HUDEP-2 (cell line): Measurements from ENCODE around the gene CNPY4.
"Not testable (repeated sequence)": the region's sequence is repeated elsewhere in the genome, so short reads cannot be mapped to it uniquely, and the experiment has no call there.

ENCODE experiments used
- DNase-seq, 76 experiments: peaks; one replicate each; lab custom pipeline; 2025; ENCODE audit not compliant: unreplicated experiment in 76 of 76; lab: John Stamatoyannopoulos, UW

Gene CNPY4

DNA sequence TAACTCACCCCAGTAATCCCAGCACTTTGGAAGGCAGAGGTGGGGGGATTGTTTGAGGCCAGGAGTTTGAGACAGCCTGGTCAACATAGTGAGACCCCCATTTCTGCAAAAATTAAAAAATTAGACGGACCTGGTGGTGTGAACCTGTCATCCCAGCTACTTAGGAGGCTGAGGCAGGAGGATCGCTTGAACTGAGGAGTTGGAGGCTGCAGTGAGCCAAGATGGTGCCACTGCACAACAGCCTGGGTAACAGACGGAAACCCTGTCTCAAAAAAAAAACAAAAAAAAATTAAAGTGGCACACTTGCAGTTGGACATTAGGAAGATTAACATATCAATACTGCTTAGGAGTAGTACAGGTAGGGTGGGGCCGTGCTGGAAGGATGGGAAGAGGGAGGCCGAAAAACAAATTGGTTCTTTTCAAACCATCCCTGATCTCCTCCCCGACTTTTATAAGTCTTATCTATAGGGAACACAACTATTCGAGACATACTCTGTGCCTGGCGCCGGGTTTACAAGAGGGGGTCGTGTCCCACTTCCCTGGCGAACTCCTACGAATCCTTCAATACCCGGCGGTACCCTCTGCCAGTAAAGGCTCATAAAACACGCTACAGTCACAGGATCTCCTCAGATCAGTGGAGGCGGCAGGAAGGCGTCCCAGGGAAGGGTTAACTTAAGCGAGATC lies 904 bp upstream of the CNPY4 start:
- DNase-seq, result peak in 2 of 76 experiments; percentile 1 to 39

DNA sequence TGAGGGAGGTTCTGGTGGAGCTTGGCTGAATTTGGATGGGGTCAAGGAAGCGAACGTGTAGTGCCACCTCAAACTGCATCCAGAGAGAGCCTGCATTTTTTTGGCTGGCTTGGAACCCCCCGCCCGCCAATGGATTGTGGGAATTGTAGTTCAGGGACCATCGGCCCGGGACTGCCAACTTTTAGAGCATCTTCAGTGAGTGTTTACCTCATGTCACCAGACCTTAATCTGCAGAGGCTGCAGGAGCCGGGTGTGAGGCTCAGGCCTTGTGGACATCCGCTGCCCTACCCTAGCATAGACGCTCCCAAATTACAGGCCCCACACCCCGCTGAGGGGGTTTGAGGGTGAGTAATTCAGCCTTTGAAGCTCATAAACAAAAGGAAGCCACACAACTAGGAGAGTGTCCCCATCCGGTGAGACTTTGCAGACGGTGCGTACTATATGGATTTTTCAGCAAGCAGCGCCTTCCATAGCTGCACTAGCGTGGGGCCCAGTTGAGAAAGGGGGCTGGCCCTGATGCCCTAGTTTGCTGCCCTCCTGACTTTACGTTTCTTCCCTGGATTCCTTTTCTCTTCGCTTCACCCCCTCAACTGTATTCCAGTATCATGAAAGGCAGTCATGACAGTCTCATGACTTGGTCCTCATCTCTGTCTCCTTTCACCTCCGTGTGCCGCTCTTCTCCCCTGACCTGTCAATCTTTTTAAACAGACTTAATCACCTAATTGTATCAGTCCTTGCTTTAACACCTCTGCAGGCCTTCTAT lies 717 bp downstream of the CNPY4 start:
- peak in 54 of 76 experiments; percentile 11 to 65 (median 42) for DNase-seq

GRCh38 chr7:100120733-100121036 lies 1.3 kb downstream of the CNPY4 start:
- peak in 24 of 76 experiments; percentile 2 to 57 (median 22) for DNase-seq

- peak in 1 of 76 experiments; percentile 30 for DNase-seq
Measured at GRCh38 chr7:100122067-100122466, 2.6 kb downstream of the CNPY4 start.

DNA sequence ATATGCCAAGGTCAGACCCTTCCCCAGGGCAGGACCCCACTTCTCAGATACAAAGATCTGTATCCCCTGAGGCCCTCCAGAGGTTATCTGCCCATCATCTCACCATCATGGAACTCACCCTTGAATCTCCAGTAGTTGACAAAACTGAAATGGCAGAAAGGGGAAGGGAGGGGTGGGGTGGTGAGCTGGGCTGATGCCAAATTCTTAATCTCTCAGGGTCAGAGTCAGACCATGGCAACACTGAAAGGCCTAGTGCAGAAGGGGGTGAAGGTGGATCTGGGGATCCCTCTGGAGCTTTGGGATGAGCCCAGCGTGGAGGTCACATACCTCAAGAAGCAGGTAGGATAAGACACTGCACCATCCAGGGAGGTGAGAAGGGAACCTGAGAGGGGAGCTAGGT lies 3.1 kb downstream of the CNPY4 start:
- DNase-seq, result peak in 70 of 76 experiments; percentile 15 to 83 (median 51)

DNA sequence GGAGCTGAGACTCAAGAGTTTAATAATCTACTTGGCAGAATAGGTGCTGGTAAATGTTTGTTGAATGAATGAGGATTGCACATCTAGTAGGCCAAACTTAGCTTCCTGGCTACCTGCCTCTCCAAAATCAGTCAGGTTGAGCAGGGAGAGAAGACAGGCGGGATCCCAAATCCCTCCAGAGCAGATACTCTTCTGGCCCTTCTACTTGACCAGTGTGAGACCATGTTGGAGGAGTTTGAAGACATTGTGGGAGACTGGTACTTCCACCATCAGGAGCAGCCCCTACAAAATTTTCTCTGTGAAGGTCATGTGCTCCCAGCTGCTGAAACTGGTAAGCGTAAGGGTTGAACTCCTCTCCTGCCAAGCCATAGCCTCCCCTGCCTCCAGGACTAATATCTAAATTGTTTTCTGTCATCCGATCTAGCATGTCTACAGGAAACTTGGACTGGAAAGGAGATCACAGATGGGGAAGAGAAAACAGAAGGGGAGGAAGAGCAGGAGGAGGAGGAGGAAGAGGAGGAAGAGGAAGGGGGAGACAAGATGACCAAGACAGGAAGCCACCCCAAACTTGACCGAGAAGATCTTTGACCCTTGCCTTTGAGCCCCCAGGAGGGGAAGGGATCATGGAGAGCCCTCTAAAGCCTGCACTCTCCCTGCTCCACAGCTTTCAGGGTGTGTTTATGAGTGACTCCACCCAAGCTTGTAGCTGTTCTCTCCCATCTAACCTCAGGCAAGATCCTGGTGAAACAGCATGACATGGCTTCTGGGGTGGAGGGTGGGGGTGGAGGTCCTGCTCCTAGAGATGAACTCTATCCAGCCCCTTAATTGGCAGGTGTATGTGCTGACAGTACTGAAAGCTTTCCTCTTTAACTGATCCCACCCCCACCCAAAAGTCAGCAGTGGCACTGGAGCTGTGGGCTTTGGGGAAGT lies 5.1 kb downstream of the CNPY4 start:
- peak in 11 of 76 experiments; percentile 5 to 34 (median 11) for DNase-seq

- DNase-seq, result peak in 12 of 76 experiments; percentile 42 to 69 (median 56)
Measured at GRCh38 chr7:100126239-100126930, 7.0 kb downstream of the CNPY4 start.

- DNase-seq, result peak in 74 of 76 experiments; percentile 33 to 93 (median 82)
Measured at GRCh38 chr7:100126931-100127865, 7.8 kb downstream of the CNPY4 start, which contains the start of gene MBLAC1. Gene MBLAC1, plus strand, starts transcription at chr7:100126967. Its CDS starts 429 bp downstream, at chr7:100127396.

DNA sequence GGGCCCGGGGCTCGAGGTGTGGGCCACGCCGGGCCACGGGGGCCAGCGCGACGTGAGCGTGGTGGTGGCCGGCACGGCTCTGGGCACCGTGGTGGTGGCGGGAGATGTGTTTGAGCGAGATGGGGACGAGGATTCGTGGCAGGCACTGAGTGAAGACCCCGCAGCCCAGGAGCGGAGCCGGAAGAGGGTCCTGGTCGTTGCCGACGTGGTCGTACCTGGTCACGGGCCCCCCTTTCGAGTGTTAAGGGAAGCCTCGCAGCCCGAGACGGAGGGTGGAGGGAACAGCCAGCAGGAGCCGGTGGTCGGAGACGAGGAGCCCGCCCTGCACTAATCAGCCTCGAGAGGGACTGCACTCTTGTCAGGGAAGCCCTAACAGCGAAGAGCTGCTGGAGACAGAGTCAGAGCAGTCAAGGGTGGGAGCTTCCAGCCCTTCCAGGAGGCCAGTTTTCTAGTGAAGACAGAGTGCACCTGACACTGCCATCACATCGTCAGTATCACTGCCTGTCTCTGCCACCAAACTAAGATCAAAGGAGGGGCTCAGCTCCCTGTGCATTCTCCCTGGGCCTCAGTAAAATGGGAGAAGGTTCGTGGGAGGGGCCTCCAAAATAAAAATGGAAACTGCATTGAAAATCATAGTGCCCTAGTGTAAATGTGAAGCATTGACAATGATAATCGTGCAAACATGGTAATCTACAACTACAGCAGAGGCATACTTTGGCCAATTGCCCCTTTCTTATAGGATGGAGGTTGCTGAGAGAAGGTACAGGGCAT lies 8.6 kb downstream of the CNPY4 start:
- peak in 25 of 76 experiments; percentile 4 to 52 (median 21) for DNase-seq

- no peak for DNase-seq
Measured at GRCh38 chr7:100128637-100128963, 9.2 kb downstream of the CNPY4 start.

- DNase-seq, result not testable (repeated sequence)
Measured at GRCh38 chr7:100130220-100130607, 10.8 kb downstream of the CNPY4 start.

DNA sequence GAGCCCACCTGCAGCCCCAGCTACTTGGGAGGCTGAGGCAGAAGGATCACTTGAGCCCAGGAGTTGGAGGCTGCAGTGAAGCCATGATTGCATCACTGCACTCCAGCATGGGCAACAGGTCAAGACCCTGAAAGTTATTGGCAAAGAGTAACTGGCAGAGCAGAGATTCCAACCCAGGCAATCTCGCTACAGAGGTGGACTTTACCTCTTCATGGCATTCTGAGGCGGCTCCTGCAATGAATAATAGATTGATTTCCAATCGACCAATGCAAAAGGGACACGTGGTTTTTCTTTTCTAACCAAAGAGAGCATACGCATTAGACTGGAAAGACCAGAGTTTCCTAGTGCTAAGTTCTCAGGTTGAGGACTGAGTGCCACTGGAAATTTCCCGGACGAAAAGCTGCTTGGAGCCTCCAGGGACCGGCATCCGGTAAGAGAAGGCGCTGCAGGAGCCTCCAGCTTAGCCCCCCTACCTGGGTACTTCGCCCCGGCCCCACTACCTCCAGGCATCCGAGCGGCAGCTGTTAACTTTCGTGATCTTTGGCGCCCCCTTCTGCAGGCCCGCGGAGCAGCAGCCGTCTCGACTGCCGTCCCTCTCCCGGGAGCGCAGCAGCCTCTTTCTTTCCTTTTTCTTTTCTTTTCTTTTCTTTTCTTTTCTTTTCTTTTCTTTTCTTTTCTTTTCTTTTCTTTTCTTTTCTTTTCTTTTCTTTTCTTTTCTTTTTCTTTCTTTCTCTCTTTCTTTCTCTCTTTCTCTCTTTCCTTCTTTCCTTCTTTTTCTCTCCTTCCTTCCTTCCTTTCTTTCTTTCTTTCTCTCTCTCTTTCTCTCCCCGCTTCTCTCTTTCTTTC lies 11.4 kb downstream of the CNPY4 start:
- peak in 59 of 76 experiments; percentile 12 to 85 (median 55) for DNase-seq

DNA sequence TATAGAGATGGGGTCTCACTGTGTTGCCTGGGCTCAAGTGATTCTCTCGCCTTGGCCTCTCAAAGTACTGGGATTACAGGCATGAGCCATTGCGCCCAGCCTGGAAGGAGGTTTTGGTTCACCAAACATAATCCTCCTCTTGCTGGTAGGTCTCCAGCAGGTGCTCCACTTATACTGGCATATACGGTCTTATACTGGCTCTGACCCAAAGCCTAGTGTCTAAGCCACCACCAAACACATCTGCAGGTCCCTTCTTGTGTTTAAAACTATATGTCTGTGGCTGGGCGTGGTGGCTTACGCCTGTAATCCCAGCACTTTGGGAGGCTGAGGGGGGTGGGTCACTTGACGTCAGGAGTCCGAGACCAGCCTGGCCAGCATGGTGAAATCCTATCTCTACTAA lies 12.7 kb downstream of the CNPY4 start:
- no peak for DNase-seq

DNA sequence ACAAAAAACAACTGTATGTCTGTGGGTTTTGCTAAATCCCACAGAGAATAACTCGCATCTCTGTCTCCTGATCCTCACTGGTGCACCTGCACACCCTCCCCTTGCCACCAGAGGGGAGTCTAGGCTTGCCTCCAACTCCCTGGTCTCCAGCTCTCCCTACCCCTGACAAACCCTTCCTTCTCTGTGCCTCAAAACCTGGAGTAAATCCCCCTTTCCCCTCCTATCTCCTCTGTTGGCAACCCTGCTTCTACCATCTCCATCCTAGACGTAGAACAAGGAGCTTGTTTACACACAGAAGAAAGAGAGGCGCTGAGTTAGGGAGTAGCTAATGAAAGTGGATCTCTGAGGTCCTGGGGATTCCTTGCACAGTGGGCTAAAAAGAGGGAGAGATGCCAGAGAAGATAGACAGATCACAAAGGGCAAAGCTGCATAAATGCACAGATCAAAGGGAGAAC lies 13.3 kb downstream of the CNPY4 start:
- peak in 57 of 76 experiments; percentile 7 to 68 (median 41) for DNase-seq

GRCh38 chr7:100137851-100138760 lies 18.7 kb downstream of the CNPY4 start:
- DNase-seq, result no peak

- DNase-seq, result no peak
Measured at GRCh38 chr7:100141555-100141949, 22.1 kb downstream of the CNPY4 start.

- no peak for DNase-seq
Measured at GRCh38 chr7:100142461-100142860, 23.0 kb downstream of the CNPY4 start.
